Right forelimb (tissue), 1 donor: ENCODE data around the gene MORC3.
"Not testable (repeated sequence)": the region's sequence is repeated elsewhere in the genome, so short reads cannot be mapped to it uniquely, and the experiment has no call there.

Experiments used
- DNase-seq: peaks from one replicate; pipeline ENCODE4 v3.0.0-alpha.2; 2018

The MORC3 gene

GRCh38 chr21:36386031-36386642 lies 66.1 kb downstream of the MORC3 start:
- no peak for DNase-seq

GRCh38 chr21:36388096-36388495 lies 68.1 kb downstream of the MORC3 start:
- no peak for DNase-seq

GRCh38 chr21:36388835-36389234 lies 68.8 kb downstream of the MORC3 start:
- DNase-seq = no peak

GRCh38 chr21:36391649-36392048 lies 71.7 kb downstream of the MORC3 start:
- DNase-seq = not testable (repeated sequence)

GRCh38 chr21:36395353-36396111 lies 75.5 kb downstream of the MORC3 start:
- DNase-seq = no peak

GRCh38 chr21:36396325-36396724 lies 76.3 kb downstream of the MORC3 start:
- DNase-seq = no peak

- no peak for DNase-seq
Measured at GRCh38 chr21:36396971-36397370, 77.0 kb downstream of the MORC3 start.

- no peak for DNase-seq
Measured at GRCh38 chr21:36397606-36398005, 77.6 kb downstream of the MORC3 start.

- DNase-seq = not testable (repeated sequence)
Measured at GRCh38 chr21:36399736-36400135, 79.7 kb downstream of the MORC3 start.

GRCh38 chr21:36400719-36401118 lies 80.7 kb downstream of the MORC3 start:
- DNase-seq = no peak

- no peak for DNase-seq
Measured at GRCh38 chr21:36402339-36402738, 82.3 kb downstream of the MORC3 start.

GRCh38 chr21:36403713-36404112 lies 83.7 kb downstream of the MORC3 start:
- no peak for DNase-seq

GRCh38 chr21:36408568-36408967 lies 88.6 kb downstream of the MORC3 start:
- no peak for DNase-seq

GRCh38 chr21:36411301-36411700 lies 91.3 kb downstream of the MORC3 start:
- no peak for DNase-seq

- no peak for DNase-seq
Measured at GRCh38 chr21:36412916-36413315, 92.9 kb downstream of the MORC3 start.

- DNase-seq = no peak
Measured at GRCh38 chr21:36415375-36415774, 95.4 kb downstream of the MORC3 start.

GRCh38 chr21:36419241-36419640 lies 99.2 kb downstream of the MORC3 start:
- DNase-seq = no peak

- DNase-seq = peak; percentile 84
Measured at GRCh38 chr21:36419996-36420395, 100.0 kb downstream of the MORC3 start.

- no peak for DNase-seq
Measured at GRCh38 chr21:36420571-36421339, 100.8 kb downstream of the MORC3 start.

GRCh38 chr21:36422279-36423098 lies 102.5 kb downstream of the MORC3 start:
- no peak for DNase-seq

GRCh38 chr21:36423771-36424433 lies 103.9 kb downstream of the MORC3 start:
- no peak for DNase-seq

- DNase-seq = no peak
Measured at GRCh38 chr21:36424592-36424991, 104.6 kb downstream of the MORC3 start.
